Small intestine (tissue), 7 donors: ENCODE data around the gene TALDO1. TPM values are rescaled to one million over a fixed set of nuclear protein-coding genes. Genes with fewer than 3 reads are reported as not detected.

Experiments used
- DNase-seq, 2 donors: peaks; one replicate each; pipeline versions ENCODE4 v3.0.0 to v3.0.0-alpha.2; 2013
- FAIRE-seq: peaks from 2 replicates; lab custom pipeline; 2012; peaks lifted over from hg19 to GRCh38; lab: Jason Lieb, UNC
- H3K27ac ChIP-seq, 3 donors: one replicate each; pipeline ENCODE4 v1.5.1; 2013; ENCODE audit warnings: low read length in 2 of 3, mild to moderate bottlenecking in 2 of 3, control low read depth in 1 of 3, inconsistent platforms in 1 of 3, low read depth in 1 of 3, moderate library complexity in 1 of 3
- H3K27me3 ChIP-seq, 3 donors: one replicate each; pipeline ENCODE4 v1.6.1; 2013; ENCODE audit warnings: low read length in 3 of 3, inconsistent platforms in 1 of 3; ENCODE audit not compliant: control insufficient read depth in 3 of 3, insufficient read depth in 3 of 3
- H3K36me3 ChIP-seq, 3 donors: one replicate each; pipeline ENCODE4 v1.6.1; 2013; ENCODE audit warnings: low read length in 3 of 3, inconsistent platforms in 1 of 3, low read depth in 1 of 3, mild to moderate bottlenecking in 1 of 3, moderate library complexity in 1 of 3; ENCODE audit not compliant: control insufficient read depth in 3 of 3, insufficient read depth in 2 of 3
- H3K4me1 ChIP-seq, 3 donors: one replicate each; pipeline ENCODE4 v1.6.1; 2013; ENCODE audit warnings: low read length in 2 of 3, inconsistent platforms in 1 of 3, low read depth in 1 of 3, mild to moderate bottlenecking in 1 of 3, moderate library complexity in 1 of 3; ENCODE audit not compliant: control insufficient read depth in 3 of 3, insufficient read depth in 2 of 3
- H3K4me3 ChIP-seq, 3 donors: one replicate each; pipeline ENCODE4 v1.5.1; 2013; ENCODE audit warnings: low read length in 3 of 3, control low read depth in 1 of 3, inconsistent platforms in 1 of 3, low read depth in 1 of 3, mild to moderate bottlenecking in 1 of 3, moderate library complexity in 1 of 3
- H3K9me3 ChIP-seq, 2 donors: one replicate each; pipeline ENCODE4 v1.6.1; 2013; ENCODE audit warnings: low read depth in 1 of 2, low read length in 1 of 2; ENCODE audit not compliant: control insufficient read depth in 2 of 2, insufficient read depth in 1 of 2
- WGBS, 3 donors: extraction: QIAGEN DNeasy Blood & Tissue Kit; methylation state at CpG; one replicate each; pipeline ENCODE4 v1.1.7; 2013; 5-methylcytosine and 5-hydroxymethylcytosine counted together
- polyA plus RNA-seq, 4 donors: library from polyadenylated mRNA; stranded (reverse) in 3 of 4; unstranded in 1 of 4; fragments of 200-250 nt in 3 of 4; fragments of 120-200 nt in 1 of 4; gene quantifications; one replicate each; pipeline versions ENCODE4 v1.2.1 to v1.2.3, GENCODE V29; 2013
- donor health status: healthy with polysubstance abuse.
- donor health status: control.
- donor health status: control.
- donor health status: Bipolar disorder and iron deficiency.
- donor health status: healthy.

The TALDO1 gene
- polyA plus RNA-seq, 4 donors = 97.9 to 188 (median 174) TPM

DNA sequence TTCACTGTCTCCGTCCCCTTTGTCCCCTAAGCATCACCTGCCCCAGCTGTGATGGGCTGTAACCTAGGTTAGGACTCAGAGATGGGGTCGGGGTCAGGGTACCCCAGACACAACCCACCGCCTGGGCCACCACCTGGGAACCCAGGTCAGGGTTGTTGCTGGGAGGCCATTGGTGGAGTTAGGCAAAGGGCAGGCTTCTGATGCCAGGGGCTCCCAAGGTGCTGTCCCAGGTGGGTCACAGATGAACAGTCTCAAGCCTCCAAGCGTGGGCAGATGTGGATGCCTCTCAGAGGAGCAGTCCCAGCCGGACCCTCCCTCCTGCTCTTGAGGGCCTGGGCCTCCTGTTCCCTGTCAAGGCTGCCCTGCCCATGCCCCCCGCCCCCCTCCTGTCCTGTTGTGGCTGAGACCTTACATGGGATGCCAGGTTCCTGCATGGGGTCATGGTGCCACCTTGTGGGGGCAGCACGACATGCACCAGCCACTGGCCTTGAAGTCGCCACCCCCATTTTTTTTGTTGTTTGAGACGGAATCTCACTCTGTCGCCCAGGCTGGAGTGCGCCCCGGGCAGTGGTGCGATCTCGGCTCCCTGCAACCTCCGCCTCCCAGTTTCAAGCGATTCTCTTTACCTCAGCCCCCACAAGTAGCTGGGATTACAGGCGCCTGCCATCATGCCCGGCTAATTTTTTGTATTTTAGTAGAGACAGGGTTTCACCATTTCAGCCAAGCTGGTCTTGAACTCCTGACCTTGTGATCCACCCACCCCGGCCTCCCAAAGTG lies 17.9 kb downstream of the TALDO1 start:
- FAIRE-seq = no peak
- no peak overlapping the region for H3K4me3 ChIP-seq
- peaks cover 0 to 12% (median 0%) of the 10 kb centered on the region in 3 donors for H3K4me1 ChIP-seq
- WGBS, 3 donors = 67 to 77% (median 71%) methylated on average over 19 of the region's 19 CpGs
- peak; percentile 54 to 57 for DNase-seq
- H3K27me3 ChIP-seq = no peaks in the 10 kb centered on the region
- no peak overlapping the region for H3K27ac ChIP-seq
- H3K9me3 ChIP-seq = no peaks in the 10 kb centered on the region
- H3K36me3 ChIP-seq = peaks cover 3 to 89% (median 10%) of the 10 kb centered on the region in 3 donors

DNA sequence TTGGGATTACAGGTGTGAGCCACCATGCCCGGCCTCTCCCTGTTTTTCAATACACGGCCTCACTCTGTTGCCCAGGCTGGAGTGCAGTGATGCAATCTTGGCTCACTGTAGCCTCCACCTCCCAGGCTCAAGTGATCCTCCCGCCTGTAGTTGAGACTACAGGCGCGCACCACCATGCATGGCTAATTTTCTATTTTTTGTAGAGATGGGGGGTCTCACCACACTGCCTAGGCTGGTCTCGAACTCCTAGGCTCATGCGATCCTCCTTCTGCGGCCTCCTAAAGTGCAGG lies 18.5 kb downstream of the TALDO1 start:
- no peak for FAIRE-seq

DNA sequence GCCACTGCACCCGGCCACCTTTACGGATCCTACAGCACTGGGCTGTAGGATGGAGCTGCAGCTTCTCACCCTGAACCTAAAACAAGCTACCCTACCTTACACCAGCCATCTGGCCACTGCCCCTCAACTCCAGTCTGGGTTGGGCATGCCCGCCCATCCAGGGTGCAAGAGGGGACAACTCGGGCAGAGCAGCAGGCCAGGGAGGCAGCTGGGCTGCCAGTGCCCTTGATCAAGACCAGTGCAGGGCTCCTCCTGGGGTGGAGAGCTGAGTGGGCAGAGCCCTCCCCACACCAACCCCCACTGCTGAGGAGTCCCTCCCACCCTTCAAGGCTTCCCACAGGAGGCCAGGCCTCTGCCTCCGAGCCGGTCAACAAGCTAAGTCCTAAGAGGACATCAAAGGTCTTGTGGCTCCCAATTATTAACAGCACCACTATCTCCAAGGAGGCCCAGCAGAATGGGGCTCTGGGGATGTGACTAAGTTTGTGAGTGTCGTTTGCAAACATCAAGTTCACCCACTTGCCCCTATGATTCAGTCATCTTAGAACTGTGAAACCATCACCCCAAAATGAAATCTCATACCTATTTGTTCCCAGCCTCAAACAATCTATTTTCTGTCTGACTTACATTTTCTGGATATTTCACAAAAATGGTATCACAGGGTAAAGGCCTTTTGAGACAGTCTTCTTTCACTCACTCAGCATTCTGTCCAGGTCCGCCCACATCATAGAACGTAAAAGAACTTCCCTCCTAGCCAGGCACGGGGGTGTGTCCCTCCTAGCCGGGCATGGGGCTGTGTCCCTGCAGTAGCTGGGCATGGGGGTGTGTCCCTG lies 19.1 kb downstream of the TALDO1 start:
- 70 to 77% (median 73%) methylated on average over 11 of the region's 11 CpGs for WGBS, 3 donors
- no peak overlapping the region for H3K4me3 ChIP-seq
- peaks cover 2 to 89% (median 15%) of the 10 kb centered on the region in 3 donors for H3K36me3 ChIP-seq
- DNase-seq (no peak), FAIRE-seq (no peak)
- no peaks in the 10 kb centered on the region for H3K27me3 ChIP-seq
- H3K4me1 ChIP-seq = peaks cover 0 to 12% (median 0%) of the 10 kb centered on the region in 3 donors
- H3K9me3 ChIP-seq = no peaks in the 10 kb centered on the region
- H3K27ac ChIP-seq = no peak overlapping the region

More for the DNA sequence above, 18.5 kb downstream of the TALDO1 start:
- no peak for DNase-seq
- no peak overlapping the region for H3K27ac ChIP-seq
- peaks cover under 1 to 89% (median 11%) of the 10 kb centered on the region in 3 donors for H3K36me3 ChIP-seq
- H3K27me3 ChIP-seq = no peaks in the 10 kb centered on the region
- no peaks in the 10 kb centered on the region for H3K9me3 ChIP-seq
- no peak overlapping the region for H3K4me3 ChIP-seq
- H3K4me1 ChIP-seq = peaks cover 0 to 12% (median 0%) of the 10 kb centered on the region in 3 donors
- 94 to 97% (median 95%) methylated on average over 8 of the region's 8 CpGs for WGBS, 3 donors

DNA sequence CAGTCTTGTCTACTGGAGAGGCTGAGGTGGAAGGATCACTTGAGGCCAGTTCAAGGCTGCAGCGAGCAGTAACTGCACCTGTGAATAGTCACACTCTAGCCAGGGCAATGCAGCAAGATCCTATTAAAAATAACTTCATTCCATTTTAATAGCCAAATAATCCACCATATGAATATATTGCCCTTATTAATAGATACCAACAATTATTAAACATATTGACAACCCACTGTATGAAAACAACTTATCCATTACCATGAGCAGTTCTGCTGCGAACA lies 19.6 kb downstream of the TALDO1 start:
- Histone ChIP-seq H3K9me3 (no peaks in the 10 kb centered on the region), H3K4me1 (peaks cover 0 to 12% (median 0%) of the 10 kb centered on the region in 3 donors), H3K27ac (no peak overlapping the region), H3K27me3 (no peaks in the 10 kb centered on the region), H3K4me3 (no peak overlapping the region), H3K36me3 (peaks cover 4 to 89% (median 15%) of the 10 kb centered on the region in 3 donors)
- WGBS, 3 donors = 96 to 100% (median 100%) methylated on average over 2 of the region's 2 CpGs
- FAIRE-seq (no peak), DNase-seq (no peak)

DNA sequence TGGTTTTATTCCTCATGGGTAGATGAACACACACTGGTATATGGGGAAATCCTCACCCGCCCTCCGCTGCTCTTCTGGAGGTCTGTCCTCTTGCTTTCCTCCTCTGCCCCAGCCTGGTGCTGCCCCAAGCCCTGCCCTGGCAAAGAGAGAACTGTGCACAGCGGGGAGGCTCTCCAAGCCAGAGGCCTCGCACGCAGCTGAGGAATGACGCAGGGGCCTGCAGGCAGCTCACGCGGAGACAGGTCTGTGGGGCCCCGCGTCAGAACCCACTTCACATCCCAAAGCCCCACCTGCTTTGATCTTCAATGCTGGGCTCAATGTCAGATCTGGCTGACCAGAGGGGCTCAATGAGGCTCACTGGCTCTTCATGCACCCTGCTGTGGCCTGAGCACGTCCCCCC lies 20.0 kb downstream of the TALDO1 start:
- peaks cover 0 to 11% (median 0%) of the 10 kb centered on the region in 3 donors for H3K4me1 ChIP-seq
- 93 to 97% (median 94%) methylated on average over 11 of the region's 11 CpGs for WGBS, 3 donors
- H3K27me3 ChIP-seq = no peaks in the 10 kb centered on the region
- H3K27ac ChIP-seq = no peak overlapping the region
- no peak overlapping the region for H3K4me3 ChIP-seq
- no peak for DNase-seq
- no peak for FAIRE-seq
- peaks cover 5 to 90% (median 15%) of the 10 kb centered on the region in 3 donors for H3K36me3 ChIP-seq
- no peaks in the 10 kb centered on the region for H3K9me3 ChIP-seq

DNA sequence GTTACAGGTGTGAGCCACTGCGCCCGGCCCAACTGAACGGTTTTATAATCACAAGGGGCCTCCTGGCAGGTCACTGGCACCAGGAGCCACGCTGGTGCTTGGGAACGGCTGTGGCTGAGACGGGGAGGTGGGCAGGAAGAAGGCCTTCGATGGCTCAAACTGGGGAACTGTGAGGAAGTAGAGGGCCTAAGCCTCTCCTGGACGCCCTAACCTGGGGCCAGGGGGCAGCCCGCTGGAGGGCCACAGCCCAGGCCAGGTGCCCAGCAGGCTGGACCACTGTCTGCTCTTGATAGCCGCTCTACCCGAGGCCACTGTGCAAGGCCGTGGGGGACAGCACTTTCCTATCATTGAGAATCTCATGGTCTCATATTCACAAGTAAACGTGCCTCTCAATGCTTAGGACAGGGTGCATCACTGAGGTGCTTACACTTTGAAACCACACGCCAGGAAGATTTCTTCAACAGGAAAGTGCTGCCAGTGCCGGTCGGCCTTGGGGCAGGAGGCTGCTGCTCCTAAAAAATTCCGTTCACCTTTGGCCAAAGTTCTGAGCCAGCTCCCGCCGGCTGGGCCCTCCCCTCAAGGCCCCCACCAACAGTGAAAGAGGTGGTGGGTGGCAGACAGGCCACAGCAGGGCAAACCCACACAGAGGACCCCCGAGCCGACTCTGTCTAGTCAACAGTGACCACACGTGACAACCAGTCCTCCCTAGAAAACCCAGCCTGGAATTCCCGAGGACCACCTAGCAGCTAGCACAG lies 22.8 kb downstream of the TALDO1 start:
- no peaks in the 10 kb centered on the region for H3K27me3 ChIP-seq
- FAIRE-seq (no peak), DNase-seq (no peak)
- WGBS, 3 donors = 84 to 90% (median 86%) methylated on average over 23 of the region's 23 CpGs
- no peak overlapping the region for H3K27ac ChIP-seq
- peaks cover 10 to 93% (median 12%) of the 10 kb centered on the region in 3 donors for H3K36me3 ChIP-seq
- H3K9me3 ChIP-seq = no peaks in the 10 kb centered on the region
- H3K4me1 ChIP-seq = no peaks in the 10 kb centered on the region
- H3K4me3 ChIP-seq = no peak overlapping the region

DNA sequence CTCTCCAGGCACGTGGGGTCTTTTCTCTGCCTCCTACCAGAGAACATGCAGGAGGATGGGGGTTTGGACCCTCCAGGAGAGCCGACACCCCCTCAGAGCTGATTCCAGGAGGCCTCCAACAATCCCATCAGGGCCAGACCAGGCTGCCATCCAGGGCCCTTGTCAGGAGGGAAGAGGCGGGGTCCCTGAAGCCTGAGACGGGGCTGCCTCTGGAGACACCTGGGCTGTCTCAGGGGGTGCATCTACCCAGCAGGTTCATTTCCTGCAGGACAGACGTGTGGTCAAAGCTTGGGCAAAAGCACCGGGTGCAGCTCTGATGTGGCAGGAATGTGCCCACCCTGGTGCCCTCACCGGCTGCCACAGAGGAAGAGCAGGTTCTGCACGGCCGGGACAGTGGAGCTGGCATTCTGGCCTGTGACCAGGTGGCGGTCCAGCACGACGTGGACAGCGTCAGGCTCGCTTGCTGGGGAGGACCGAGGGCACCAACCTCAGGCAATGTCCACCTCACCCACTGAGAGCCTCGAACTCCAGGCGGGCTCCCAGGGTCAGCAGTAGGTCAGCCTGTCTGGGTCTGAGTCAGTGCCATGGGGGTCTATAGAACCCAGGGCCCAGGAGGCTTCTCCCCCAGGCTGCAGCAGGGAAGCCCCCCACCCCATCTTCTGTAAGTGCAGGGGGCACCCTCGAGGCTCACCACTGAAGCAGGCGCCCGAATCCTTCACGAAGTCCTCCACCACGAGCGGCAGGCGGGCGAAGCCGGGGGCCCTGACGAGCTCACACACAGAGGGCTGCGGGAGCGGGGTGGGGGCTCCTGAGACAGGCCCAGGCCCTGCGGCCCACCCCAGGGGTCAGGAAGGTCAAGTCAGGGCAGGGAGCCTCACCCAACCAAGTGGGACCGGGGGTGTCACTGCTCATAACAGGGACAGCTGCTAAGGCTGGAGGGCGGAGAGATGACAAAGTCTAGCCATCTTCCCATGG lies 23.7 kb downstream of the TALDO1 start:
- H3K4me3 ChIP-seq = no peak overlapping the region
- 90 to 92% (median 91%) methylated on average over 30 to 32 of the region's 32 CpGs for WGBS, 3 donors
- peaks cover 10 to 88% (median 12%) of the 10 kb centered on the region in 3 donors for H3K36me3 ChIP-seq
- no peak overlapping the region for H3K27ac ChIP-seq
- no peaks in the 10 kb centered on the region for H3K27me3 ChIP-seq
- H3K4me1 ChIP-seq = peaks cover 0 to 5% (median 3%) of the 10 kb centered on the region in 3 donors
- DNase-seq (no peak), FAIRE-seq (no peak)
- H3K9me3 ChIP-seq = no peaks in the 10 kb centered on the region
